GM12865 (cell line): ENCODE measurements around the gene MED20.

Experiments used
- DNase-seq: peaks from one replicate; pipeline ENCODE4 v3.0.0; 2010; ENCODE audit warnings: low read depth
- H3K4me3 ChIP-seq: 2 replicates; pipeline ENCODE4 v1.5.1; 2011; ENCODE audit warnings: mild to moderate bottlenecking, low read depth, low read length, control low read depth
- TF ChIP-seq, protein P1 (sequence below): IDR thresholded peaks from 2 replicates; pipeline ENCODE4 v1.5.1; 2011; ENCODE audit warnings: low read length, control low read depth, low read depth, inconsistent platforms; ENCODE audit not compliant: insufficient read depth; ENCODE audit errors: missing control alignments

Gene MED20

DNA sequence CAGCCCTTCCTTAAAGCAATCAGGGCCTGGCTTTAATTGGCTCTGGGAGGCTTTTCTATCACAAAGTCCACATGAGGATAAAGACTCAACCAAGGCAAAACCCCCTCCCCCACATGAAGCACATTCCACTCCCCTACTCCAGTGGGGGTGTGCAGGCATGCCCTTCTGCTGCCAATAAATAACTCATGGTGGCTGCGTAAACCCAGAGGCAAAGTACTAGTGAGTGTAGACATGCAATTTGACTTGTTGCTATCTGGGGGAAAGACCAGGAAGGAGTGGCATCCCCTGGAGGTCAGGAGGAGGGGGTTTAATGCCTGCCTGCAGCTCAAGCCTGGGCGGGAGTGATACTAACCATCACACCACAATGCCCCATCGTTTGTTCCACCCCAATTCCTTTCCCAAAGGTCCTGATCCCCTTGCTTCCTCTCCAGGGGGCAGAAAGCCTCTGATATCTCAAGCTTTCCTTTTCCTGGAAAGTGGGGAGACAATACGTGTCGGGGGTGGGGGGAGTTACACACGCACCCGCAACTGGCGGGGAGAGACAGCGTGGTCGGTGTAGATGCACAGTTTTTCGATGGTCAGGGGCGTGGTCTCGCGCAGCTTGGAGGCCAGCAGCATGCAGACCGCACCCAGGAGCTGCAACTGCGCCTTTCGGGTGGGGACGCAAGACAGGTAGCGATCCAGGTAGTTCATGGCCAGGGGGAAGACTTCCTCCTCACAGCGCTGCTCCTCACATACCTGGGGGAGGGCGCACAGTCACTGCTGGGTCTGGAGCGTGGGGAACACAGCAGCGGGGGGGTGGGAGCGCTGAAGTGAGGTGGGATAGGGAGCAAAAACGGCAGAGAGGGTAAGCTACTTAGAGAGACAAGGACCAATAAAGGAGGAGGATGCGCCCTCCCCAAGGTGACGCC is 19.2 kb upstream of the MED20 start:
- peak overlapping the region; percentile 98 for H3K4me3 ChIP-seq
- DNase-seq, result peak; percentile 45
- TF ChIP-seq, protein P1, sequence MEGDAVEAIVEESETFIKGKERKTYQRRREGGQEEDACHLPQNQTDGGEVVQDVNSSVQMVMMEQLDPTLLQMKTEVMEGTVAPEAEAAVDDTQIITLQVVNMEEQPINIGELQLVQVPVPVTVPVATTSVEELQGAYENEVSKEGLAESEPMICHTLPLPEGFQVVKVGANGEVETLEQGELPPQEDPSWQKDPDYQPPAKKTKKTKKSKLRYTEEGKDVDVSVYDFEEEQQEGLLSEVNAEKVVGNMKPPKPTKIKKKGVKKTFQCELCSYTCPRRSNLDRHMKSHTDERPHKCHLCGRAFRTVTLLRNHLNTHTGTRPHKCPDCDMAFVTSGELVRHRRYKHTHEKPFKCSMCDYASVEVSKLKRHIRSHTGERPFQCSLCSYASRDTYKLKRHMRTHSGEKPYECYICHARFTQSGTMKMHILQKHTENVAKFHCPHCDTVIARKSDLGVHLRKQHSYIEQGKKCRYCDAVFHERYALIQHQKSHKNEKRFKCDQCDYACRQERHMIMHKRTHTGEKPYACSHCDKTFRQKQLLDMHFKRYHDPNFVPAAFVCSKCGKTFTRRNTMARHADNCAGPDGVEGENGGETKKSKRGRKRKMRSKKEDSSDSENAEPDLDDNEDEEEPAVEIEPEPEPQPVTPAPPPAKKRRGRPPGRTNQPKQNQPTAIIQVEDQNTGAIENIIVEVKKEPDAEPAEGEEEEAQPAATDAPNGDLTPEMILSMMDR, result no peak

DNA sequence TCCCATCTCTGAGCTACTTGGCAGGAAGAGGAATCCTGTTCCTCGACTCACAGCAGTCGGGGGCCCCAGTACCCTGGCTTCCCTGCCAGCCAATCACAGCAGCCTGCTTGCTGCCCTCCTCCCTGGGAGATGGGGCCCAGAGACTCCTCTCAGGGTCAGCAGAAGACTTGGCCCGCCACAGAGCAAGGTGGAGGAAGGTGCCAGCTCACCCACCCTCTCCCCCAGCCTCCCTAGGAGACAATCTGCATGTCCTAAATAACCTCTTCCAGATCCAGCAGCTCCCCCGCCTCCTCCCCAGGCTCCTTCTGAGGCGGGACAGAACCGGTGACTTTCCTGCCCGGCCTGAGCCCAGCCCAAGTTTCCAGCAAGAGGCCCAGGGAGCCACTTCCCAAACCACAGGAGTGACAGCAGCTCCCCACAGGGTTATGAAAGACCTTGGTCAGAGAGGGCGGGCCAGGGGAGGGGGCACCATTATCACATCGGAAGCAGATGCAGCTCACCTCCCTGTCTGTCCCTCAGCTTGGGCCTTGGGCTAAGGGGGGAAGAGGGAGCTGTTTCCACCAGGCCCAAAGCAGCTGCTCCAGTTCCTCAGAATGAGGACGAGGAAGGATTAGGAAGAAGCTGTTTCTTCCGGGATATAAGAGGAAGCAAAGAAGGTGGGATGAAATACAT is 18.4 kb upstream of the MED20 start:
- peak overlapping the region; percentile 7; the same call in 1 of the 2 replicates for H3K4me3 ChIP-seq
- no peak for DNase-seq
- TF ChIP-seq, protein P1, result no peak

DNA sequence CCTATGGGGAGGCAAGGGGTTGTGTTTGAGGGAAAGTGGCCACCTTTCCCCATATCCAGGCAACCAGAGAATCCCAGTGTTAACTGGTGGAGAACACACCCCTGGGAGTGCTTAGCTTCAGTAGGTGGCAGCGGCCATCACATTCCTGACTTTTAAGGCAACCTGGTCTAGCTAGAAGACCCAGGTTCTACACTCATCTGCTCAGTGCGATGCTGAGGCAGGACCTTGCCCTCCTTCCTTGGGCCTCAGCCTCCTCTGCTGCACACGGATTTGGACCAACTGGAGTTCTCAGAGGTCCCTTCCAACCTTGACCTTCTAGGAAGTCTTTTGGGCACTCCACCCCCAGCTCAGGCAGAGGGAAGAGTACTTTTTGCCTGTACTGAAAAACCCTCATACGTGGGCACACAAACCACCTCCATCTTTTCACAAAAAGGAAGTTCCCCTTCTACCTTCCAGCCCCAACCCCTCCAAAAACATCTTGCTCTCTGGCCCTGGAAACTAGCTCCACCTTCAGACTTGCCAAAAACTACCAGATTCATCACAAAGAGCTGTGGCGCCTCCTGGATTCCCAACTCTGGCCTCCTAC is 17.7 kb upstream of the MED20 start:
- no peak for DNase-seq
- H3K4me3 ChIP-seq, result no peak overlapping the region
- TF ChIP-seq, protein P1, result no peak

- TF ChIP-seq, protein P1, result no peak
- DNase-seq, result no peak
- H3K4me3 ChIP-seq, result no peak overlapping the region
These were observed 17.1 kb upstream of the MED20 start for GRCh38 chr6:41937861-41938574.

DNA sequence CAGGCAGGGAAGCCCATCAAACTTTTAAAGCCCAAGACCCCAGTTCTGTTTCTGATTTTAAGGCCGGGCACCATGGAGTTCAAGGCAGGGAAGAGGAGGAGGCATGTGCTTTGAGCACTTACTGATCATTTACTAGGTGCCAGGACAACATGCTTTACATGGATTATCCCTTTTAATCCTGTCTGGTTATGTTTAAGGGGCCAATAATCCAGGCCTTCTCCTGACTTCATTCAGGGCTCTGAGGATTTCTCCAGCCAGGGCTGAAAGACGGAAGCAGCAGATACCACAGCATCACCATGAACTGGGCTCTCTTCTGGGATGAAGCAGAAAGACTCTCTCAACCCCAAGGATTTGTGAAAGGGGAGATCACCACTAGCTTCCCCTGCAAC is 16.5 kb upstream of the MED20 start:
- no peak overlapping the region for H3K4me3 ChIP-seq
- TF ChIP-seq, protein P1, result no peak
- DNase-seq, result no peak

GRCh38 chr6:41936073-41936837 is 15.3 kb upstream of the MED20 start:
- DNase-seq, result peak; percentile 88
- TF ChIP-seq, protein P1, result peak; percentile 91
- H3K4me3 ChIP-seq, result no peak overlapping the region
